Mesothelial cell of epicardium (in vitro differentiated cells): ENCODE results near the gene CLIC3. TPM values are rescaled to one million over a fixed set of nuclear protein-coding genes. Genes with fewer than 3 reads are reported as not detected.

Experiments used
- DNase-seq, 2 experiments: peaks; one replicate each; pipeline ENCODE4 v3.0.0; 2021; ENCODE audit warnings: low spot score in 2 of 2; ENCODE audit not compliant: unreplicated experiment in 2 of 2
- H3K27ac Mint-ChIP-seq: 2 replicates; pipeline ENCODE4 v1.8.0; 2021; ENCODE audit warnings: mixed read lengths
- H3K27me3 Mint-ChIP-seq: 2 replicates; pipeline ENCODE4 v1.8.0; 2021; ENCODE audit warnings: low read depth, mixed read lengths
- H3K36me3 Mint-ChIP-seq: 2 replicates; pipeline ENCODE4 v1.8.0; 2021; ENCODE audit warnings: mixed read lengths
- H3K4me1 Mint-ChIP-seq: 2 replicates; pipeline ENCODE4 v1.8.0; 2021; ENCODE audit warnings: mixed read lengths
- H3K4me3 Mint-ChIP-seq: 2 replicates; pipeline ENCODE4 v1.8.0; 2021; ENCODE audit warnings: mild to moderate bottlenecking, moderate library complexity, mixed read lengths
- H3K9me3 Mint-ChIP-seq: 2 replicates; pipeline ENCODE4 v1.8.0; 2021; ENCODE audit warnings: mixed read lengths
- CTCF ChIP-seq: fragments of 200-600 bp; sonication (generic); IDR thresholded peaks from one replicate; pipeline ENCODE4 v1.5.0; 2021; ENCODE audit warnings: antibody characterized with exemption; ENCODE audit not compliant: unreplicated experiment
- total RNA-seq: library from RNA; stranded (reverse); gene quantifications from 3 replicates; pipeline ENCODE4 v1.2.1, GENCODE V29; 2021

The CLIC3 gene
- total RNA-seq, 1 donor from 2014 or later = 2.9 TPM

DNA sequence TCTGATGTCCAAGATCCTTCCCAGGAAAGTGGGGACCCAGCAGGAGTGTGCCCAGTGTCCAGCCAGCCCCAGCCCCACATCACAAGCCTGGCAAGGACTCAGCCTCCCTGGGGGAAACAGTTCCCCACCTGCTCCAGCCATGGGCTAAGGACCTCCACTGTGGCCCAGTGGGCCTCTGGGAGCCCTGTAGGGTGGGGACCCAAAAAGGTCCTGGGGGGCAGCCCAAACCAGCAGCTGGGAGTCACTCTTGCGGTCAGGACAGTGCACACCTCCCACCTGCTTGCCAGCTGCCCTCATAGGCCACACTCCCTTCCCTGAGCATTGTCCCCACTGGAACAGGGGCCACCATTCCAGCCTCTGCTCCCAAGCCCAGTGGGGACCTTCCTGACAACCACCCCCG lies 30.0 kb upstream of the CLIC3 start:
- Mint-ChIP-seq H3K4me3 (peak overlapping the region; percentile 77), H3K4me1 (peaks cover 8% of the 10 kb centered on the region), H3K36me3 (no peaks in the 10 kb centered on the region), H3K9me3 (no peaks in the 10 kb centered on the region), H3K27ac (no peak overlapping the region), H3K27me3 (no peaks in the 10 kb centered on the region)
- DNase-seq = no peak
- TF ChIP-seq CTCF = no peak

DNA sequence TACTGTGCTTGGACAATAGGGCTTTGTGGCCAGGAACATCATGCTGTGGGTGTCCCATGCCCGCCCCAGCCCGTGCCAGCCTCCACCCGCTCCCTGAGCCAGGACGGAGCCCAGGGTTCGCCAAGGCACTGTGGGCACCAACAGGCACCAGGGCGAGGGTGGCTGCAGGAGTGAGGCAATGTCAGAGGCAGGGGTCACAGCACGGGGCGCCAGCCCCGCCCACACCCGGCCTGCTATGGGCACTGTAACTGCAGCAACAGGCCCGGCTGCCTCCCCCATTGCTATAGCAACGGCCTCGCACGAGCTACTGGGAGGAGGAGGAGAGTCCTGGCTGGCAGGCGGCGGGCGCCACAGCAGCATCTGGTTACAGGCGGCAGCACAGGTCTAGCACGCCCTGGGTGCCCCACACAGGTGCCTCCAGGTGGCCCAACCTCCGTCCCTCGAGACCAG lies 29.2 kb upstream of the CLIC3 start:
- no peaks in the 10 kb centered on the region for H3K36me3 Mint-ChIP-seq
- TF ChIP-seq CTCF = no peak
- no peak overlapping the region for H3K27ac Mint-ChIP-seq
- no peaks in the 10 kb centered on the region for H3K9me3 Mint-ChIP-seq
- H3K27me3 Mint-ChIP-seq = no peaks in the 10 kb centered on the region
- H3K4me3 Mint-ChIP-seq = no peak overlapping the region
- no peak for DNase-seq
- peaks cover 8% of the 10 kb centered on the region for H3K4me1 Mint-ChIP-seq

DNA sequence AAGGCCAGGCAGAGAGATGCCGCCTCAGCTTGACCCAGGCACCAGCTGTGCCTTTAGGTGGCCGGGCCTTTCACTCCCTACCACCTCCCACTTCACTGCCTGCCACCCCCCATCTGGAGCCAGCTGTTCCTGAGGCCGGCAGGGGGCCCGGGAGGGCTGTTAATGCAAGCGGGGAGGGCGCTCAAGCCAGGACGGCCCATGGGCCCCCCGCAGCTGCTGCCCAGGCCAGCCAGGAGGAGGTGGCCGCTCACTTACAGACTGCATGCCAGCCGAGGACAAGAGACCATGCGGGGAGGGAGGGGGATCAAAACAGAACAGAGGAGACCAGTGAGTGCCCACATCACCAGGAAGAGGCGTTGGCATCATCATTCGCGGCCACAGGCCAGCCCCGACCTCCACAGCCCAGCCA lies 27.2 kb upstream of the CLIC3 start:
- no peak for TF ChIP-seq CTCF
- no peak for DNase-seq
- Mint-ChIP-seq H3K9me3 (no peaks in the 10 kb centered on the region), H3K27ac (no peak overlapping the region), H3K4me1 (peaks cover 3% of the 10 kb centered on the region), H3K36me3 (peaks cover under 1% of the 10 kb centered on the region), H3K27me3 (no peaks in the 10 kb centered on the region), H3K4me3 (no peak overlapping the region)

DNA sequence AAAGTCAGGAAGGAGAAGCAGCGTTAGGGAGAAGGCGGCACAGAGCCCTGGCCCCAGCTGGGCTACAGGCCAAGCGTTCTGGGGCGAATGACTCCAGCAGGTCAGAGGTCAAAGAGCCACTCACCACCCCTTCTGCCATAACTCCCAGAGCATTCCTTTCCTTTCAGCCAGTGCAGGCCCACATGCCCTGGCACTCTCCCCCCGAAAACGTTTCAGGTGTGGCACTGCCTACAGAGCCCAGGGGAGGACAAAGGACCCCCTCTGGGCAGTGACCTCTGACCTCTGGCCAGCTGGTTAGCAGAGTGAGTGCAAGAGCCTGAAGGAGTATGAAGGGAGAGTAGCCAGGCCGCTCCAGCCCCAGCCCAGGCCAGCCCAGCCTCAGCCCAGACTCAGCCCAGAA lies 26.8 kb upstream of the CLIC3 start:
- H3K27me3 Mint-ChIP-seq = no peaks in the 10 kb centered on the region
- H3K36me3 Mint-ChIP-seq = peaks cover 1% of the 10 kb centered on the region
- TF ChIP-seq CTCF = no peak
- no peaks in the 10 kb centered on the region for H3K9me3 Mint-ChIP-seq
- H3K27ac Mint-ChIP-seq = no peak overlapping the region
- peaks cover 3% of the 10 kb centered on the region for H3K4me1 Mint-ChIP-seq
- no peak overlapping the region for H3K4me3 Mint-ChIP-seq
- no peak for DNase-seq

DNA sequence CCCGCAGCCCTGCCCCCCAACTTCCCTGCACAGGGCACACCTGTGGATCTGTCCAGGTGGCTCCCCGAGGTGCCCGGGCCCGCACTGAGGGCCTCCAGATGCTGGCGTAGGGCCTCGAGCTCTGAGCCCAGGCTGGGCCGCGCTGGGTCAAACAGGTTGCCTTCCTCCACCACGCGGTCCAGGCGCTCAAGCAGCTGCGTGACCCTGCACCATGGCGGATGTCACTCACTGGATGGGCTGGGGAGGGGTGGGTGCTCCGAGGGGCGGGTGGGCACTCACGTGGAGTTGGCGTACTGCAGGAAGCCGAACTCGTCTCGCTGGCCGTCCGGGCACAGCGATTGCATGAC lies 26.3 kb upstream of the CLIC3 start:
- H3K4me1 Mint-ChIP-seq = peaks cover 3% of the 10 kb centered on the region
- TF ChIP-seq CTCF = no peak
- no peaks in the 10 kb centered on the region for H3K27me3 Mint-ChIP-seq
- peaks cover 1% of the 10 kb centered on the region for H3K36me3 Mint-ChIP-seq
- DNase-seq = no peak
- no peak overlapping the region for H3K27ac Mint-ChIP-seq
- no peaks in the 10 kb centered on the region for H3K9me3 Mint-ChIP-seq
- no peak overlapping the region for H3K4me3 Mint-ChIP-seq

DNA sequence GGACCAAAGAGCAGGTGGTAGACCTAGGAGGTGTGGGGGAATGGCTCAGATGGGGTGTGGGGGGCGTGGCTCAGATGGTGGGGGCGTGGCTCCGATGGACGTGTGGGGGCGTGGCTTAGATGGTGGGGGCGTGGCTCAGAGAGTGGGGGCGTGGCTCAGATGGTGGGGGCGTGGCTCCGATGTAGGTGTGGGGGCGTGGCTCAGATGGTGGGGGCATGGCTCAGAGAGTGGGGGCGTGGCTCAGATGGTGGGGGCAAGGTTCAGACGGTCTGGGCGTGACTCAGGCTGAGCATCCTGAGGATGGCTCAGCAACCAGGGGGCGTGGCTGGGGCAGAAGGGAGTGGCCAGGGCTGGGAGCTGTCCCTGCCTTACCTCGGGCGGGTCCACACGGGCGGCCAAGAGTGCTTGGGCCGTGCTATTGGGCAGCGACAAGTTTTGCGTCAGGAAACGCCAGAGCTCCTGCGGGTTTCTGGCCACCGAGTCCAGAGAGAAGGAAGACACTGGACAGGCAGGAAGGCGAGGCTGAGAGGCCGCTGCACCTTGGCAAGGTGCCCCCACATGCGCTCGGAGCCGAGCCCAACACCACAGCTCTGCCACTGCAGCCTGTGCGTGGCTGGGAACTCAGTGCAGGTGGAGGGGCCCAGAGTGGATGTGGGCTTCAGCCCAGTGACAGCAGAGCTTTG lies 25.8 kb upstream of the CLIC3 start:
- H3K4me1 Mint-ChIP-seq = peaks cover under 1% of the 10 kb centered on the region
- peaks cover 1% of the 10 kb centered on the region for H3K36me3 Mint-ChIP-seq
- H3K9me3 Mint-ChIP-seq = no peaks in the 10 kb centered on the region
- H3K4me3 Mint-ChIP-seq = no peak overlapping the region
- TF ChIP-seq CTCF = no peak
- no peak for DNase-seq
- no peak overlapping the region for H3K27ac Mint-ChIP-seq
- no peaks in the 10 kb centered on the region for H3K27me3 Mint-ChIP-seq
